Measurements from ENCODE around the gene MADD.

GRCh38 chr11:47276923-47277322 is 7.0 kb downstream of the MADD start:
- TF ChIP-seq CTCF (IDR thresholded peaks at IDR 0.05), result no peak
- TF ChIP-seq POLR2A (IDR thresholded peaks at IDR 0.05), result no peak
- no peak for TF ChIP-seq POLR2AphosphoS5 (IDR thresholded peaks at IDR 0.05)
